Measurements from ENCODE around the gene BSND.

Gene BSND

GRCh38 chr1:55060133-55060999, 61.6 kb downstream of the BSND start:
- no peak for DNase-seq (ENCODE audit: low read depth, low spot score)

- no peak for DNase-seq (ENCODE audit: low read depth, low spot score)
Measured at GRCh38 chr1:55061000-55061705, 62.4 kb downstream of the BSND start.

Measured in iPS DF 19.7 (cell line).